CD4-positive, CD25-positive, alpha-beta regulatory T cell (primary cell): ENCODE data around the gene IMMP2L. TPM values are rescaled to one million over a fixed set of nuclear protein-coding genes. Genes with fewer than 3 reads are reported as not detected.

Experiments
- ATAC-seq, 2 donors: fragments of 150-1000 bp; cut with Tn5 transposase; one replicate each; pipeline ENCODE4 v1.10.0; 2021; ENCODE audit warnings: low read depth in 2 of 2, moderate number of reproducible peaks in 2 of 2, moderate library complexity in 1 of 2
- DNase-seq, 3 donors: peaks; one replicate each; pipeline versions ENCODE4 v3.0.0 to v3.0.0-alpha.2; 2012 to 2022; ENCODE audit warnings: mixed read lengths in 1 of 3
- H3K27ac ChIP-seq: one replicate; pipeline ENCODE4 v1.7.0; 2013; ENCODE audit warnings: mild to moderate bottlenecking, low read length; ENCODE audit not compliant: insufficient read depth, poor library complexity, severe bottlenecking
- H3K27me3 ChIP-seq: one replicate; pipeline ENCODE4 v1.7.0; 2013; ENCODE audit warnings: low read length; ENCODE audit not compliant: control insufficient read depth, insufficient read depth
- H3K36me3 ChIP-seq: one replicate; pipeline ENCODE4 v1.7.0; 2013; ENCODE audit warnings: mild to moderate bottlenecking, low read length, moderate library complexity; ENCODE audit not compliant: control insufficient read depth, insufficient read depth
- H3K4me1 ChIP-seq: 2 replicates; pipeline ENCODE4 v1.7.0; 2013; ENCODE audit warnings: mild to moderate bottlenecking, low read length; ENCODE audit not compliant: insufficient read depth, control insufficient read depth, poor library complexity, severe bottlenecking
- H3K4me3 ChIP-seq: one replicate; pipeline ENCODE4 v1.7.0; 2013; ENCODE audit warnings: low read depth, mild to moderate bottlenecking, low read length, moderate library complexity
- H3K9me3 ChIP-seq, 2 experiments: 1 replicate in 1 of 2; 2 replicates in 1 of 2; pipeline ENCODE4 v1.7.0; 2013; ENCODE audit warnings: low read length in 2 of 2, mild to moderate bottlenecking in 1 of 2, moderate library complexity in 1 of 2; ENCODE audit not compliant: control insufficient read depth in 2 of 2
- H3K27ac Mint-ChIP-seq, 3 donors: one replicate each; pipeline ENCODE4 v1.8.0; 2020 to 2022; ENCODE audit warnings: mild to moderate bottlenecking in 3 of 3, mixed read lengths in 3 of 3, moderate library complexity in 2 of 3
- H3K27me3 Mint-ChIP-seq: one replicate; pipeline ENCODE4 v1.8.0; 2022; ENCODE audit warnings: mild to moderate bottlenecking, mixed read lengths
- H3K36me3 Mint-ChIP-seq: one replicate; pipeline ENCODE4 v1.8.0; 2020; ENCODE audit warnings: mixed read lengths
- H3K4me1 Mint-ChIP-seq, 4 donors: one replicate each; pipeline ENCODE4 v1.8.0; 2020 to 2022; ENCODE audit warnings: mixed read lengths in 4 of 4, mild to moderate bottlenecking in 1 of 4
- H3K4me3 Mint-ChIP-seq, 4 donors: one replicate each; pipeline ENCODE4 v1.8.0; 2020 to 2022; ENCODE audit warnings: mild to moderate bottlenecking in 4 of 4, mixed read lengths in 4 of 4, moderate library complexity in 3 of 4
- H3K9me3 Mint-ChIP-seq, 7 donors: one replicate each; pipeline ENCODE4 v1.8.0; 2020 to 2022; ENCODE audit warnings: mixed read lengths in 7 of 7, mild to moderate bottlenecking in 3 of 7, moderate library complexity in 2 of 7
- polyA plus RNA-seq, 4 donors: library from polyadenylated mRNA; unstranded; fragments of 300-500 nt; fragmentation: Illumina TruSeq; gene quantifications; one replicate each; pipeline ENCODE4 v1.2.3, GENCODE V29; 2021
- total RNA-seq: library from RNA; stranded (reverse); gene quantifications from one replicate; pipeline ENCODE4 v1.2.3, GENCODE V29; 2022

The IMMP2L gene
- total and polyA plus RNA-seq, 5 donors from 2014 or later: 8.9 to 23.8 (median 17.1) TPM

GRCh38 chr7:110803602-110804143 is 758.6 kb downstream of the IMMP2L start:
- H3K9me3 ChIP-seq: no peaks in the 10 kb centered on the region

GRCh38 chr7:110801502-110801901 is 760.8 kb downstream of the IMMP2L start:
- peaks cover 7% of the 10 kb centered on the region for H3K36me3 Mint-ChIP-seq
- H3K27me3 Mint-ChIP-seq: peaks cover 4% of the 10 kb centered on the region
- ATAC-seq (no peak), DNase-seq (no peak)
- no peak overlapping the region for H3K27ac ChIP-seq
- H3K4me3 ChIP-seq: no peak overlapping the region
- no peaks in the 10 kb centered on the region for H3K4me1 ChIP-seq
- H3K27me3 ChIP-seq: no peaks in the 10 kb centered on the region
- H3K9me3 ChIP-seq: no peaks in the 10 kb centered on the region
- H3K27ac Mint-ChIP-seq: no peak overlapping the region
- H3K4me3 Mint-ChIP-seq: no peak overlapping the region
- no peaks in the 10 kb centered on the region for H3K36me3 ChIP-seq
- H3K9me3 Mint-ChIP-seq: peaks cover 0 to 7% (median 0%) of the 10 kb centered on the region in 7 donors
- no peaks in the 10 kb centered on the region for H3K4me1 Mint-ChIP-seq

More at GRCh38 chr7:110803602-110804143, 758.6 kb downstream of the IMMP2L start:
- H3K27me3 ChIP-seq: no peaks in the 10 kb centered on the region
- DNase-seq (no peak), ATAC-seq (no peak)
- no peak overlapping the region for H3K4me3 ChIP-seq
- Mint-ChIP-seq H3K4me1 (no peaks in the 10 kb centered on the region), H3K9me3 (peaks cover 0 to 7% (median 0%) of the 10 kb centered on the region in 7 donors), H3K36me3 (peaks cover 7% of the 10 kb centered on the region), H3K27me3 (peaks cover 4% of the 10 kb centered on the region), H3K4me3 (no peak overlapping the region), H3K27ac (no peak overlapping the region)
- H3K27ac ChIP-seq: no peak overlapping the region
- H3K36me3 ChIP-seq: no peaks in the 10 kb centered on the region
- no peaks in the 10 kb centered on the region for H3K4me1 ChIP-seq

- Mint-ChIP-seq H3K27me3 (peaks cover 4% of the 10 kb centered on the region), H3K36me3 (peaks cover 7% of the 10 kb centered on the region), H3K27ac (no peak overlapping the region), H3K4me1 (no peaks in the 10 kb centered on the region), H3K9me3 (peaks cover 0 to 7% (median 0%) of the 10 kb centered on the region in 7 donors), H3K4me3 (no peak overlapping the region)
- H3K27me3 ChIP-seq: no peaks in the 10 kb centered on the region
- H3K4me3 ChIP-seq: no peak overlapping the region
- no peak overlapping the region for H3K27ac ChIP-seq
- H3K4me1 ChIP-seq: no peaks in the 10 kb centered on the region
- ATAC-seq (no peak), DNase-seq (no peak)
- H3K9me3 ChIP-seq: no peaks in the 10 kb centered on the region
- H3K36me3 ChIP-seq: no peaks in the 10 kb centered on the region
Measured at GRCh38 chr7:110800984-110801383, 761.3 kb downstream of the IMMP2L start.

GRCh38 chr7:110797656-110798055 is 764.6 kb downstream of the IMMP2L start:
- Histone ChIP-seq H3K36me3 (no peaks in the 10 kb centered on the region), H3K9me3 (no peaks in the 10 kb centered on the region), H3K4me1 (no peaks in the 10 kb centered on the region), H3K27ac (no peak overlapping the region), H3K27me3 (no peaks in the 10 kb centered on the region), H3K4me3 (no peak overlapping the region)
- no peak overlapping the region for H3K27ac Mint-ChIP-seq
- DNase-seq: no peak
- no peak overlapping the region for H3K4me3 Mint-ChIP-seq
- no peaks in the 10 kb centered on the region for H3K4me1 Mint-ChIP-seq
- peaks cover 0 to 3% (median 0%) of the 10 kb centered on the region in 7 donors for H3K9me3 Mint-ChIP-seq
- ATAC-seq: no peak
- H3K36me3 Mint-ChIP-seq: no peaks in the 10 kb centered on the region
- H3K27me3 Mint-ChIP-seq: peaks cover 4% of the 10 kb centered on the region

- no peak overlapping the region for H3K27ac Mint-ChIP-seq
- H3K4me3 Mint-ChIP-seq: no peak overlapping the region
- H3K4me3 ChIP-seq: no peak overlapping the region
- no peaks in the 10 kb centered on the region for H3K27me3 Mint-ChIP-seq
- H3K36me3 ChIP-seq: no peaks in the 10 kb centered on the region
- no peaks in the 10 kb centered on the region for H3K4me1 ChIP-seq
- H3K27ac ChIP-seq: no peak overlapping the region
- H3K27me3 ChIP-seq: no peaks in the 10 kb centered on the region
- ATAC-seq (no peak), DNase-seq (no peak)
- peaks cover 0 to 2% (median 0%) of the 10 kb centered on the region in 7 donors for H3K9me3 Mint-ChIP-seq
- H3K36me3 Mint-ChIP-seq: no peaks in the 10 kb centered on the region
- H3K9me3 ChIP-seq: no peaks in the 10 kb centered on the region
- no peaks in the 10 kb centered on the region for H3K4me1 Mint-ChIP-seq
Measured at GRCh38 chr7:110790992-110791391, 771.3 kb downstream of the IMMP2L start.

- Mint-ChIP-seq H3K36me3 (no peaks in the 10 kb centered on the region), H3K9me3 (no peaks in the 10 kb centered on the region), H3K27me3 (no peaks in the 10 kb centered on the region), H3K27ac (no peak overlapping the region), H3K4me1 (peaks cover 0 to 4% (median 0%) of the 10 kb centered on the region in 4 donors), H3K4me3 (no peak overlapping the region)
- no peak overlapping the region for H3K4me3 ChIP-seq
- DNase-seq (no peak), ATAC-seq (no peak)
- no peaks in the 10 kb centered on the region for H3K27me3 ChIP-seq
- H3K27ac ChIP-seq: no peak overlapping the region
- no peaks in the 10 kb centered on the region for H3K4me1 ChIP-seq
- no peaks in the 10 kb centered on the region for H3K9me3 ChIP-seq
- H3K36me3 ChIP-seq: no peaks in the 10 kb centered on the region
Measured at GRCh38 chr7:110786328-110786965, 775.8 kb downstream of the IMMP2L start.

- ATAC-seq: no peak
- Mint-ChIP-seq H3K4me1 (peaks cover 0 to 4% (median 0%) of the 10 kb centered on the region in 4 donors), H3K9me3 (no peaks in the 10 kb centered on the region), H3K4me3 (no peak overlapping the region), H3K27me3 (no peaks in the 10 kb centered on the region), H3K36me3 (no peaks in the 10 kb centered on the region), H3K27ac (no peak overlapping the region)
- Histone ChIP-seq H3K4me1 (no peaks in the 10 kb centered on the region), H3K27ac (no peak overlapping the region), H3K36me3 (no peaks in the 10 kb centered on the region), H3K4me3 (no peak overlapping the region), H3K9me3 (no peaks in the 10 kb centered on the region), H3K27me3 (no peaks in the 10 kb centered on the region)
- DNase-seq: no peak
Measured at GRCh38 chr7:110784749-110785148, 777.5 kb downstream of the IMMP2L start.

GRCh38 chr7:110780712-110781111 is 781.6 kb downstream of the IMMP2L start:
- Histone ChIP-seq H3K27me3 (no peaks in the 10 kb centered on the region), H3K9me3 (no peaks in the 10 kb centered on the region), H3K27ac (no peak overlapping the region), H3K4me3 (no peak overlapping the region), H3K4me1 (no peaks in the 10 kb centered on the region), H3K36me3 (no peaks in the 10 kb centered on the region)
- no peaks in the 10 kb centered on the region for H3K9me3 Mint-ChIP-seq
- H3K27ac Mint-ChIP-seq: no peak overlapping the region
- ATAC-seq (no peak), DNase-seq (no peak)
- H3K27me3 Mint-ChIP-seq: no peaks in the 10 kb centered on the region
- no peak overlapping the region for H3K4me3 Mint-ChIP-seq
- H3K4me1 Mint-ChIP-seq: peaks cover 0 to 4% (median 0%) of the 10 kb centered on the region in 4 donors
- H3K36me3 Mint-ChIP-seq: no peaks in the 10 kb centered on the region
